HG02571 (cell line): ENCODE data around the gene TMEM141.

Source experiments
- ATAC-seq: cut with Tn5 transposase; IDR thresholded peaks from one replicate; pipeline ENCODE4 v1.9.1; 2021; ENCODE audit warnings: mild to moderate bottlenecking, moderate library complexity; ENCODE audit not compliant: unreplicated experiment

TMEM141 gene

DNA sequence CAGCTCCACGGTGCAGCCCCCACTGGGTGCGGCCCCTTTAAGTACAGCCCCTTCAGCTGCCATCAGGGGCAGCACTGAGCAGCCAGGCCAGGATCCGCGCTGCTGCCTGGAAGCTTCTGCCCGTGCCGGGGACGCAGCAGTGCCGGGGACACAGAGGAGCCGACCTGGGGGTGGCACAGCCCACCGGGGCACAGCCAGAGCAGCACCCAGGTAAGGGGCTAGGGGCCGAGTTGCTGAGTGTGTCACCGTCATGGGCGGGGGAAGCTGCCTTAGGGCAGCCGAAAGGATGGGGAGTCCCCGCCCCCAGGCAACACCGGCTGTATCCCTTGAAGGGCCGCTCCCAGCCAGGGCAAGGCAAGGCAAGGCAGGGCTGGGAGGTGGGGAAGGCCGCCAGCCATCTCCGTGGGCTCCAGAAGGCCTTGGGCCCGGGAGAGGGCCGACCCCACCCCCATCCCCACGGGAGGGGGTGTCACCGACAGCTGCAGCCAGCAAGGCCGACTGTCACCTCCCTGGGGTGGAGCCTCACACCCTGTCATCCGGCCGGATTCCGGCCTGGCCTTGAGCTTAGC lies 51.3 kb downstream of the TMEM141 start, which contains the start of gene AJM1:
Gene AJM1, plus strand, starts transcription at position 99 of the 569 bp plus-strand sequence. CDS start 1,937 bp downstream, outside the sequence.
- ATAC-seq, result peak; percentile 54
